Panc1 (cell line): Measurements from ENCODE around the gene NFATC1. TPM values are rescaled to one million over a fixed set of nuclear protein-coding genes. Genes with fewer than 3 reads are reported as not detected.

Source experiments
- ATAC-seq: fragments of 200-7000 bp; cut with Tn5 transposase; 2 replicates; pipeline ENCODE4 v1.9.1; 2020; ENCODE audit warnings: mild to moderate bottlenecking, moderate library complexity
- BruUV-seq: library from RNA; stranded (reverse); fragments of 400-500 nt; replicated peaks from 2 replicates; lab custom pipeline; 2021; lab: Mats Ljungman, UMichigan
- CTCF ChIA-PET: fragments of 300-600 bp; sonication (Branson Sonifier 250); formaldehyde crosslinking; loops from one replicate; lab custom pipeline; 2022; ENCODE audit warnings: antibody characterized with exemption; lab: Charles Lee
- POLR2A ChIA-PET: fragments of 300-600 bp; sonication (Branson Sonifier 250); formaldehyde crosslinking; loops from one replicate; lab custom pipeline; 2022; ENCODE audit warnings: antibody characterized with exemption; lab: Charles Lee
- DNase-seq: peaks from one replicate; pipeline ENCODE4 v3.0.0-alpha.2; 2010; ENCODE audit warnings: low read depth, low spot score
- H3K27ac ChIP-seq: 2 replicates; pipeline ENCODE4 v1.5.1; 2011; ENCODE audit warnings: mild to moderate bottlenecking, low read length, inconsistent platforms
- H3K27me3 ChIP-seq: fragments of 200-500 bp; sonication (Bioruptor generic); 2 replicates; pipeline ENCODE4 v1.6.0; 2014; ENCODE audit warnings: low read length, inconsistent platforms; ENCODE audit not compliant: control insufficient read depth, insufficient read depth
- H3K36me3 ChIP-seq: fragments of 200-500 bp; sonication (Bioruptor generic); 2 replicates; pipeline ENCODE4 v1.5.1; 2014; ENCODE audit warnings: inconsistent platforms, mild to moderate bottlenecking, low read length, moderate library complexity; ENCODE audit not compliant: control insufficient read depth, insufficient read depth
- H3K4me1 ChIP-seq: 2 replicates; pipeline ENCODE4 v1.5.1; 2011; ENCODE audit warnings: inconsistent platforms, mild to moderate bottlenecking, low read length, moderate library complexity; ENCODE audit not compliant: control insufficient read depth, insufficient read depth
- H3K4me3 ChIP-seq, 2 experiments: 2 replicates each; pipeline ENCODE4 v1.5.1; 2011 to 2012; ENCODE audit warnings: low read depth in 2 of 2, low read length in 2 of 2, mild to moderate bottlenecking in 2 of 2, inconsistent platforms in 1 of 2, moderate library complexity in 1 of 2
- H3K9me3 ChIP-seq: fragments of 200-500 bp; sonication (Bioruptor generic); 2 replicates; pipeline ENCODE4 v1.5.1; 2014; ENCODE audit warnings: low read depth, mild to moderate bottlenecking, inconsistent platforms, low read length, moderate library complexity; ENCODE audit not compliant: control insufficient read depth, insufficient read depth
- CTCF ChIP-seq: fragments of 450-650 bp; IDR thresholded peaks from 2 replicates; pipeline ENCODE4 v1.5.1; 2017; ENCODE audit warnings: mild to moderate bottlenecking
- POLR2AphosphoS5 ChIP-seq: IDR thresholded peaks from 2 replicates; pipeline ENCODE4 v1.6.1; 2012; ENCODE audit warnings: mild to moderate bottlenecking, low read depth, low read length, moderate library complexity
- REST ChIP-seq, 2 experiments: IDR thresholded peaks; 2 replicates each; pipeline ENCODE4 v1.6.1; 2011 to 2012; ENCODE audit warnings: low read depth in 2 of 2, control low read depth in 1 of 2, low read length in 1 of 2, mild to moderate bottlenecking in 1 of 2, moderate library complexity in 1 of 2; ENCODE audit not compliant: insufficient read depth in 1 of 2
- SIN3A ChIP-seq: IDR thresholded peaks from 2 replicates; pipeline ENCODE4 v1.6.1; 2012; ENCODE audit warnings: low read depth, mild to moderate bottlenecking, low read length, moderate library complexity, borderline replicate concordance; ENCODE audit not compliant: insufficient read depth
- TCF7L2 ChIP-seq: IDR thresholded peaks from 2 replicates; pipeline ENCODE4 v1.6.1; 2011; ENCODE audit warnings: mild to moderate bottlenecking, low read depth, low read length, inconsistent platforms
- in situ Hi-C: cut with HindIII; loops from 2 replicates; pipeline ENCODE4 v1.10.0; 2016; ENCODE audit warnings: low sequenced_read_pairs, low pct_unique_long_range_greater_than_20kb
- intact Hi-C: fragments of 100-400 bp; cut with micrococcal nuclease; formaldehyde crosslinking; loops from one replicate; pipeline ENCODE4 v1.10.0; 2022; ENCODE audit not compliant: unreplicated experiment
- total RNA-seq: library from RNA; stranded (reverse); gene quantifications from one replicate; pipeline ENCODE4 v1.2.1, GENCODE V29; 2021; ENCODE audit not compliant: unreplicated experiment

The NFATC1 gene
- total RNA-seq, 1 experiment from 2014 or later = 30.8 TPM

GRCh38 chr18:79459946-79460480 lies 64.3 kb downstream of the NFATC1 start:
- CTCF ChIA-PET = no interaction called here
- TSS peak; percentile 45 for BruUV-seq
- Histone ChIP-seq H3K36me3 (no peaks in the 10 kb centered on the region), H3K27me3 (no peaks in the 10 kb centered on the region), H3K27ac (no peak overlapping the region), H3K9me3 (no peaks in the 10 kb centered on the region), H3K4me1 (peaks cover 13% of the 10 kb centered on the region), H3K4me3 (no peak overlapping the region)
- no peak for ATAC-seq
- intact Hi-C loops = no loop called here
- no peak for DNase-seq
- in situ Hi-C loops = no loop called here
- POLR2A ChIA-PET = no interaction called here
- no peak for TF ChIP-seq POLR2AphosphoS5
- TF ChIP-seq TCF7L2 = no peak
- no peak for TF ChIP-seq REST (IDR thresholded peaks at IDR 0.05; ENCODE audit: insufficient read depth in 1 of 2, low read depth in 2 of 2, low read length in 1 of 2)
- no peak for TF ChIP-seq SIN3A
- no peak for TF ChIP-seq CTCF

- CTCF ChIA-PET = no interaction called here
- ATAC-seq = no peak
- no TSS peak for BruUV-seq
Observed at GRCh38 chr18:79460481-79461300, 65.0 kb downstream of the NFATC1 start.

More at GRCh38 chr18:79460481-79461300, 65.0 kb downstream of the NFATC1 start:
- H3K36me3 ChIP-seq = no peaks in the 10 kb centered on the region
- TF ChIP-seq CTCF (no peak), POLR2AphosphoS5 (no peak), SIN3A (no peak), TCF7L2 (no peak)
- no peaks in the 10 kb centered on the region for H3K27me3 ChIP-seq
- DNase-seq = no peak
- H3K27ac ChIP-seq = no peak overlapping the region
- POLR2A ChIA-PET = no interaction called here
- H3K4me1 ChIP-seq = peaks cover 13% of the 10 kb centered on the region
- H3K9me3 ChIP-seq = no peaks in the 10 kb centered on the region
- H3K4me3 ChIP-seq = no peak overlapping the region
- intact Hi-C loops = no loop called here
- in situ Hi-C loops = no loop called here
